Esophagus squamous epithelium (tissue), 4 donors: ENCODE results near the gene TRPC6.

Experiments
- CTCF ChIP-seq, 6 experiments: fragments of 450-650 bp in 4 of 6; fragments of 200-600 bp in 2 of 6; sonication (generic) in 2 of 6; IDR thresholded peaks; one replicate each; pipeline ENCODE4 v1.5.1; 2016 to 2019; ENCODE audit warnings: antibody characterized with exemption in 6 of 6, mild to moderate bottlenecking in 4 of 6, moderate library complexity in 4 of 6
- POLR2A ChIP-seq, 4 donors: fragments of 450-650 bp; IDR thresholded peaks; one replicate each; pipeline ENCODE4 v1.6.1; 2017; ENCODE audit warnings: antibody characterized with exemption in 4 of 4, mild to moderate bottlenecking in 4 of 4, moderate library complexity in 3 of 4

DNA sequence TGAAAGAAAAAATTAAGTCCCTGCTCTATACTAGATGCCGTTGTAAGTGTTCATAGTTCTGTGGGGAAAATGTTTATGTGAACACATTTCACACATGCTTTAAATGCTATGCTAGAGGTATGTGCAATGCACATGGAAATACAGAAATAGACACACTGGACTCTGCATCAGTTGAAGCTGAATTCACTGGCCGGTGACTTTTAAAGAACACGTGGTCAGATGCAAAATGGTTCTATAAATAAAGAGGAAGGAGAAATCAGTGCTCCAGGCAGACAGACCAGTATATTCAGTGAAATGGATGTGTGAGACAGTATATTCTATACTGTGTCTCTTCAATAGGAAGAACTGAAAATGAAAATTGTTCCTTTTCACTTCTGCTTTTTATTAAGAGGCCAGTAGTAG lies 29.9 kb downstream of the TRPC6 start:
- TF ChIP-seq POLR2A (IDR thresholded peaks at IDR 0.05) = no peak
- TF ChIP-seq CTCF (IDR thresholded peaks at IDR 0.05) = no peak
